GM21786 (cell line): ENCODE results near the gene MBOAT2.

Experiments
- ATAC-seq: cut with Tn5 transposase; IDR thresholded peaks from one replicate; pipeline ENCODE4 v1.9.1; 2021; ENCODE audit not compliant: unreplicated experiment

The MBOAT2 gene

DNA sequence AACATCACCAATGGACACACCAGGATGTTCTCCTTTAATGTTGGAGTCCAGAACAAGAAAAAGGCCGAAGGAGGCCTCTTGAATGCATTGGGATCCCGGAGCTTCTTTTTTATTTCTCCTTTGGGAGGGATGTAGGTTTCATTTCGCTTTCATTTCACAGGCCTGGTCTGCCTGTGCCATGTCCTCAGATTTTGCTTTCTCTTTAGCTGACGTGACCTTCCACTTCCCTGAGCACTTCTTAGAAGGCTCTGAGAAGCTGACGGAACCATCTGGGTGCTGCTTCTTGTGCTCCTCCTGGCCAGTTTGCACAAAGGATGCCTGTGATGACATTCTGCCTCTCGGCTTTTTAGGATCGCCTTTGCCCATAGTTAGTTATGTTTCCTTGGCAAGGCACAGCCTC lies 15.1 kb upstream of the MBOAT2 start:
- no peak for ATAC-seq

DNA sequence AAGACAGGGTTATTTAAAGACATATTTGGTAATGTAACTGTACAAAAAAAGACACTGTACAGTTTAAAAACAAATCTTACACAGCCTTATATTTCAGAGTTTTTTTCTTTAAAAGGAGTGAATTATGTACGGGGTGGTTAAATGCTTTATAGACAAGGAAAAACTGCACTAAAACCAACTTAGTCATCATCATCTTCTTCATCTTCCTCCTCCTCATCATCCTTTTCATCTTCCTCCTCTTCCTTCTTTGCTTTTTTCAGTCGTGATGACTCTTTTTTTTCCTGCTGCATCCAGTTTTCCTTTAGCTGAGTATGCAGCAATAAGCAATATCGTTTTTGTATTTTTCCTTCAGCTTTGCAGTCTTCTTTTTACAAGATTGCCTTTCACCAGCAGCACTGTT lies 14.6 kb upstream of the MBOAT2 start:
- ATAC-seq, result no peak

- no peak for ATAC-seq
Observed at GRCh38 chr2:9017411-9017810, 13.9 kb upstream of the MBOAT2 start.

- no peak for ATAC-seq
Observed at GRCh38 chr2:9015998-9016397, 12.5 kb upstream of the MBOAT2 start.

DNA sequence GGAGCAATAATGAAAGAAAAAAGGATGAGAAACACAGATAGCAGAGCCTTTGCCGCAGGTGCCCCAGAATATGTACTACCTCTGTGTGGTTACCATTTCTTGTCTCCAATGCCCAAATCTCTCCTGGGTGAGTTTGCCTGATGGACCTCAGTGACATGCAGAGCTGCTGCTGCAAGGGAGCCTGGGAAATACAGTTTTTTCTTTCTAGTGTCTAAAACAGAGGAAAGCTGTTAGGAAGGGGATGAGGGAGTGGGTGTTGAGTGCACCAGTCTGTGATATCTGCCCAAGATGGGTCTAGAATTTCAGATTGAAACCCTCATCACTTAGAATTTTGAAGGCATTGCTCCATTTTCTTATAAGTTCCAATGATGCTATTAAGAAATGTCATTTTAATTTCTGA lies 9.9 kb upstream of the MBOAT2 start:
- no peak for ATAC-seq

DNA sequence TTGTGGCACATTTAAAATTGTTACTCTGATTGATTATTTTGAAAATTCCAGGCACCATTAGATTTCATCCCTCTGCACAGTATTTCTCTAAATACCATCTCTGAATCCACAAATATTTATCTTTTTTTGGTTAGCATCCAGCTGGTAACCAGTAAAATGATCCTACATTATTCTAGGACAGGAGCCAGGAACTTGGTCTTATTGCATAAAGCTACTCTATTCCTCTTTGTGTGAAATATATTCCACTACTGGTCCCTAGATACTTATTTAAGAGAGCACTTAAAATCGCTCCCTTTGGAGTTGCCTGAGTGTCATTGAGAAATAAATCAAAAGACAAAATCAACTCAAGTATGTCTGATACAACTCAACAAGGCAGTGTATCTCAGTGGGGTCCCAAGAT lies 7.4 kb upstream of the MBOAT2 start:
- no peak for ATAC-seq

- no peak for ATAC-seq
Observed at GRCh38 chr2:9008951-9009664, 5.6 kb upstream of the MBOAT2 start.

GRCh38 chr2:9006368-9006767 lies 2.9 kb upstream of the MBOAT2 start:
- ATAC-seq, result no peak

DNA sequence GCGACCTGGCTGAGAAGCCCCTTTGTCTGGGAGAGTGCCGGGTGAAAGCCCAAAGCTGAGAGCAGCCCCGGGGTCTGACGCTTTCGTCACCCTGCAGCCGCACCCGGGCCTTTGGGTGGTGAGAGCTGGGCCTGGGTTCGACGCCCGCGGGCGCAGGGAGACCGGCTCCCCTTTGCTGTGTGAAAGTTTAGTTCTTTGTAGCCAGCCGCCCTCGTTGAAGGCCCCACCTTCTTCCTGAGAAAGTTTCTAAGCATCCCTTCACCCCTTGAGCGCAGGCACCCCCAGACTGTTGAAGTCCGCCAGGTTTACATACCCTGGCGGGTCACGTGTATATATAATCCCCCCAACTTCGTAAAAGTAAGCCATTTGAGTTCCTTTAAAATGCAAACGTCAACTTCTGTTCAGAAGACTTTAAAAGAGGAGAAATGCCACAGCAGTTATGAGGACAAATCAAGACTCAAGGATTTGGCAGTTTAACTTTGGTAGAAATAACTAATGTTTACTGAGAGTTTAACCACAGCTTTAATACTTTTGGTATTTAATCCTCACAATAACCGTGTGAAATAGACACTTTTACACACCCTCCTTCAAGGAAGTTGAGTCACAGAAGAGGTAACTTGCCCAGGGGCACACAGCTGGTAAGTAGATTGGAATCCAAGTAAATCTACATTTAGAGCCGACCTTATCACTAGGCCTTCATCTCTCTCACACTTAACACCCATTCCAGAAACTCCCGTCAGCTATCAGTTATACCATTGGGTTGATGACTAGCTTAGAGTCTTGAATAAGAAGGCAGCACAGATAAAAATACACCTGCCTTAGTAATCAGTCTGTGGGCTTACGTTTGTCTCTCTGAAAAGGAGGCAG lies 1.1 kb upstream of the MBOAT2 start:
- no peak for ATAC-seq

DNA sequence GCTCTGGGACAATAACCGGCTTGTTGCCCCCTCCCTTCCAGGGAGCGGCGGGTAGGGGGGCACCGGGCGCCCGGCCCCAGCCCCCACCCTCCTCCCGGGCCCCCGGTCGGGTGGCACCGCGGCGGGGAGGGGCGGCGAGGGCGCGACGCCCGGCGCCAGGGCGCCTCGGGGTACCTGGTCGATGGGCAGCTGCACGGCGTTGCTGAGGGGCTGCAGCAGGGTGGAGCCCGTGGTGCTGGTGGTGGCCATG lies 193 bp downstream of the MBOAT2 start:
- no peak for ATAC-seq

DNA sequence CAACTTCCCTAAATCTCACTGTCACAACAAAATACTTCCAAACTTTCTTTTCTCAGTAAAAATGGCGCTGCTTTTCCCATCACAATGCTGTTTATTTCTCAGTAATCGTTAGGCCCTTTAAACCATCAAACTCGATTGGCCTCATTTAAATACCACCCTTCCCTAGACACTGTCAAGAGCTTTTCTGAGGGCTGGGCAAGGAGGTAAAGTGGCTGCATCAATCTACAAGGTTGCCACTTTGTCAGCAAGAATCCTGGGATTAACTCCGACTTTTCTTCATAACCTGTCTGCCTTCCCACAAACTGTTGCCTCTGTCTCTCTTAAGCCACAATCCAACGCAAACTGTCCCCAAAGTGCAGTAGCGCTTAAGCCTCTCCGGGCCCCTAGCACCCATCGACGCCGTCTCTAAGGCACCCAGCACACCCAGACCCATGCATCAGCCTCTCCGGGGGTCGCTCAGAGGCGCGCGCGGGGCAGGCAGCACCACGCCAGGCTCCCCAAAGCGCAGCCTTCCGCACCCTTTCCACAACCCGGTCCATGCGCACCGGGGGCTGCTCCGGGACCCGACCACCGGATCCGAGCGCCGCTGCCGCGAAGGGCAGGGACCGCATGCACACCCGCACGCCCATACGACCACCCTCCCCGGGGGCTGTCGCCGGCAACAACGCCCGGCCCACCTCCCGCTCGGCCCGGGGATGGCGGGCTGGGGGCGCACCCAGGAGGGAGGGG lies 683 bp downstream of the MBOAT2 start:
- ATAC-seq, result no peak

GRCh38 chr2:9002313-9002636 lies 1.2 kb downstream of the MBOAT2 start:
- ATAC-seq, result no peak

DNA sequence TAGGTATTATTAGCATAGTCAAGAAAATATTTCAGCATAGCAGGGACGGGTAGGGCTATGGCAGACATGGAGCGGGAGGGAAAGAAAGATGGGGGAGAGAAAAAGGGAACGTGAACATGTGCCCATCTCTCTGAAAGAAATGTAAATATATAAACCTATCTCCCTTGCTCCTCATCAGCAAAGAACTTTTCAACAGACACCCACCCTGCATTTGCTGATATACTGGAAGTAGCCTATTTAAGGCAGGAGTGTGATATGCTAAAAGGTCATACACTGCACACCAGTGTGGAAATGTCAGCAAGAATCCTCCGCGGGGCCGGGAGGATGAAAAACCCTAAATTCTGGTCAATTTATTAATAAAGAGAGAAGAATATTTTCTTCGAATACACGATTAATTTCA lies 1.7 kb downstream of the MBOAT2 start:
- no peak for ATAC-seq

DNA sequence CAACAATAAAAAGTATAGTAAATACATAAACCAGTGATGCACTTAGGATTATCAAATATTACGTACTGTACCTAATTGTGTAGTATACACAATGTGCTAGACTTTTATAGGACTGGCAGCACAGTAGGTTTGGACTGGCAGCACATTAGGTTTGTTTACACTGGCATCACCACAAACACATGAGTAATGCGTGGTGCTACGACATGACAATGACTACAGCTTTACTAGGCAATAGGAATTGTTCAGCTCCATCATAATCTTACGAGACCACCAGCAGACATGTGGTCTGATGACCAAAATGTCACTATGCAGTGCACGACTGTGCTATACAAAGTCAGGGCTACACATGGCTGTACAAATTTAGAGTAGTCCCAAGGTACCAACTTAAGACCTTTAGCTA lies 2.3 kb downstream of the MBOAT2 start:
- no peak for ATAC-seq

- no peak for ATAC-seq
Observed at GRCh38 chr2:9000442-9000841, 3.0 kb downstream of the MBOAT2 start.

- ATAC-seq, result no peak
Observed at GRCh38 chr2:8999797-9000196, 3.7 kb downstream of the MBOAT2 start.

- ATAC-seq, result no peak
Observed at GRCh38 chr2:8999102-8999446, 4.4 kb downstream of the MBOAT2 start.

DNA sequence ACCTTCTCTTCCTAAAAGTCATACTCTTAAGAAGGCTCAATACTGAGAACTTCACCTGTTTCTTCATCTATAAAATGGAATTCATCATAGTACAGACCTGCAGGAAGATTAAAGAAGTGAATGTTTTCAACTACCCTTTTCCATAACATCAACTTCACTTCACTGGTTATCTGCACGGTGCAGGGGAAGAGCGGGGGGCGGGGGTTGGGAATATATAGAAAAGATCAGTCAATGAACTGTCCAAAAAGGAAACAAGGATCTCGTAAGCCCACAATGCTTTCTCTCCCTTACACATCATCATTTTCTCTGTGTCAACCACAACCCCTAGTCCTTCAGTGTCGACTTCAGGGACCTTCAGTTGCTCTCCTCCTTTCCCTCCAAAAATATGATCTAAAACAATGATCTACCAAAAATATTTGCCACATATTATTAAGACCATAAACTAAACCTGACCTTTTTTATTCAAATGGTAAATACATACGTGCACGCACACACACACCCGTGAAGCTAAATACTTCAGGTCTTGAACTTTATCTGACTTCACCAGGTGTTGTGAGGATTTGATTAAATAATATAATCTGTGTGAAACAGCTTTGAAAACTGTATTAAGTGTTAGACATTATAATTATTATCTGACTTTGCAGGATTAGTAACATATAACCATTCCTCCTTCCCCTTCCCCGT lies 4.9 kb downstream of the MBOAT2 start:
- ATAC-seq, result no peak

DNA sequence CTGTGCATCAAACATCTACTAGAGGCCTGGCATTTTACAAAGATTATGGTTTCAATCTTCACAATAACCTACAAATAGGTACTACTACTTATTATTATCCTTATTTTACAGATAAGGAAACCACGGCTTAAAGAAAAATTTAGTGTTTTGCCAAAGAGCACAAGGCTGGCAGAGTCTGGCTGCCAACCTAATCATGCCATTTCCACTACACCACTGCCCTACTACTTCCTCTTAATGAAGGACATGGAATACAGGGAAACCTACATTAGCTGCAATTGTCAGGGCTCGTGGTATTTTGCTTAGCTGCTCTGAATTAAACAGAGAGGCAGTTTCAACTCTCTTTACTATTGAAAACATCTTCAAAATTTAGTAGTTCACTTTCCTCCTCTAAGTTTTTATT lies 5.9 kb downstream of the MBOAT2 start:
- ATAC-seq, result no peak

DNA sequence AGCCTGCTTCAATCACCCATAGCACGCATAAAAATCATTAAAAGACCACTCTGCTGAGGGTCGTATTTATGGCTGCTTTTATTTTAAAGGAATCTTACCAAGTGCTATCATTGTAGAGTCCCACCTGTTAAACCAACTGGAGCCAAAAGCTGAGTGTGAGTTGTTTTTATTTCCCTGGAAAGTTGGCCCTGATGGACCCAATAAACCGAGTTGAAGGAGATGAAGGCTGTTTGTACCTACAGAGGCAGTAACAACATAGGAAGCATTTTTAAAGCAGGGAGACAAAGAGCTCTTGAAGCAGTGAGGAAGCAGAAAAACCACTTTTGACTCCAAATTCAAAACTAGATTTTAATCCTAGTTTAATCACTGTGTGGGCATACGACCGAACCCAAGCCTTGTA lies 6.4 kb downstream of the MBOAT2 start:
- ATAC-seq, result no peak

- no peak for ATAC-seq
Observed at GRCh38 chr2:8996006-8996405, 7.5 kb downstream of the MBOAT2 start.

- ATAC-seq, result no peak
Observed at GRCh38 chr2:8994386-8994785, 9.1 kb downstream of the MBOAT2 start.
